OCI-LY3 (cell line): ENCODE measurements around the gene RUNX2.

Source experiments
- H2AFZ ChIP-seq: fragments of 200-600, 300-600 bp; shearing (Covaris generic); 2 replicates; pipeline ENCODE4 v1.6.0; 2014; ENCODE audit warnings: antibody characterized with exemption, low read depth, low read length
- H3K27ac ChIP-seq: fragments of 200-600, 300-600 bp; sonication (generic); 2 replicates; pipeline ENCODE4 v1.5.1; 2014; ENCODE audit warnings: mild to moderate bottlenecking, low read length, moderate library complexity, mixed read lengths
- H3K27me3 ChIP-seq: fragments of 200-600, 300-600 bp; sonication (generic); 2 replicates; pipeline ENCODE4 v1.6.1; 2014; ENCODE audit warnings: low read depth, low read length, mixed read lengths
- H3K36me3 ChIP-seq: fragments of 200-600, 300-600 bp; sonication (generic); replicated peaks from 2 replicates; pipeline ENCODE3; 2014; ENCODE audit warnings: low read depth, low read length, mixed read lengths
- H3K4me1 ChIP-seq: fragments of 300-600, 200-600 bp; sonication (generic); 2 replicates; pipeline ENCODE4 v1.6.1; 2014; ENCODE audit warnings: low read length, mixed read lengths
- H3K4me2 ChIP-seq: fragments of 200-600, 300-600 bp; sonication (generic); 2 replicates; pipeline ENCODE4 v1.6.1; 2014; ENCODE audit warnings: low read length, mixed read lengths
- H3K4me3 ChIP-seq: fragments of 300-600, 200-600 bp; sonication (generic); 2 replicates; pipeline ENCODE4 v1.5.1; 2014; ENCODE audit warnings: antibody characterized with exemption, mild to moderate bottlenecking, low read length, moderate library complexity
- H3K79me2 ChIP-seq: fragments of 300-600, 200-600 bp; shearing (Covaris generic); 2 replicates; pipeline ENCODE4 v1.6.1; 2014; ENCODE audit warnings: mild to moderate bottlenecking, low read length, mixed read lengths
- H3K9ac ChIP-seq: fragments of 300-600, 200-600 bp; shearing (Covaris generic); 2 replicates; pipeline ENCODE4 v1.6.0; 2014; ENCODE audit warnings: mild to moderate bottlenecking, low read length, moderate library complexity
- H3K9me3 ChIP-seq: fragments of 200-600, 300-600 bp; shearing (Covaris generic); 2 replicates; pipeline ENCODE4 v1.6.1; 2014; ENCODE audit warnings: low read length, mixed read lengths; ENCODE audit not compliant: insufficient read depth
- H4K20me1 ChIP-seq: fragments of 200-600, 300-600 bp; sonication (generic); 2 replicates; pipeline ENCODE4 v1.6.1; 2016; ENCODE audit warnings: low read length, mixed read lengths; ENCODE audit not compliant: insufficient read depth
- CTCF ChIP-seq: fragments of 200-600, 300-600 bp; sonication (generic); IDR thresholded peaks from 2 replicates; pipeline ENCODE4 v1.5.1; 2014; ENCODE audit warnings: antibody characterized with exemption, low read length, low read depth
- EZH2phosphoT487 ChIP-seq: fragments of 200-600 bp; shearing (Covaris generic); IDR thresholded peaks from 2 replicates; pipeline ENCODE4 v1.6.1; 2018; ENCODE audit warnings: antibody characterized with exemption, mixed run types, low read depth

Gene RUNX2

GRCh38 chr6:45467853-45468252 lies 139.7 kb downstream of the RUNX2 start:
- no peaks in the 10 kb centered on the region for H3K9me3 ChIP-seq
- no peak for TF ChIP-seq EZH2phosphoT487
- TF ChIP-seq CTCF = no peak
- no peak overlapping the region for H3K4me2 ChIP-seq
- H3K4me1 ChIP-seq = peaks cover 2% of the 10 kb centered on the region
- H3K27me3 ChIP-seq = peaks cover 75% of the 10 kb centered on the region
- H4K20me1 ChIP-seq = no peaks in the 10 kb centered on the region
- no peak overlapping the region for H2AFZ ChIP-seq
- H3K9ac ChIP-seq = no peak overlapping the region
- no peaks in the 10 kb centered on the region for H3K79me2 ChIP-seq
- no peak overlapping the region for H3K4me3 ChIP-seq
- H3K27ac ChIP-seq = no peak overlapping the region
- H3K36me3 ChIP-seq = no peaks in the 10 kb centered on the region

GRCh38 chr6:45469663-45470062 lies 141.5 kb downstream of the RUNX2 start:
- Histone ChIP-seq H3K4me2 (no peak overlapping the region), H4K20me1 (no peaks in the 10 kb centered on the region), H3K9me3 (no peaks in the 10 kb centered on the region), H3K27me3 (peaks cover 76% of the 10 kb centered on the region), H3K36me3 (no peaks in the 10 kb centered on the region), H3K4me3 (no peak overlapping the region), H3K9ac (no peak overlapping the region), H2AFZ (no peak overlapping the region), H3K79me2 (no peaks in the 10 kb centered on the region), H3K27ac (no peak overlapping the region), H3K4me1 (peaks cover 9% of the 10 kb centered on the region)
- TF ChIP-seq CTCF = no peak

GRCh38 chr6:45470131-45470738 lies 142.1 kb downstream of the RUNX2 start:
- H3K79me2 ChIP-seq = no peaks in the 10 kb centered on the region
- H3K4me1 ChIP-seq = peaks cover 9% of the 10 kb centered on the region
- no peaks in the 10 kb centered on the region for H3K36me3 ChIP-seq
- H3K4me3 ChIP-seq = no peak overlapping the region
- no peak overlapping the region for H3K4me2 ChIP-seq
- no peaks in the 10 kb centered on the region for H3K9me3 ChIP-seq
- H2AFZ ChIP-seq = no peak overlapping the region
- peaks cover 77% of the 10 kb centered on the region for H3K27me3 ChIP-seq
- no peaks in the 10 kb centered on the region for H4K20me1 ChIP-seq
- H3K27ac ChIP-seq = no peak overlapping the region
- H3K9ac ChIP-seq = no peak overlapping the region
- TF ChIP-seq CTCF (no peak), EZH2phosphoT487 (no peak)

- Histone ChIP-seq H3K4me2 (no peak overlapping the region), H3K9ac (no peak overlapping the region), H3K27me3 (peaks cover 91% of the 10 kb centered on the region), H2AFZ (no peak overlapping the region), H3K27ac (no peak overlapping the region), H3K36me3 (no peaks in the 10 kb centered on the region), H3K4me1 (peaks cover 15% of the 10 kb centered on the region), H3K4me3 (no peak overlapping the region), H3K79me2 (no peaks in the 10 kb centered on the region), H4K20me1 (0 out of 2 replicates have a peak, but pooled peaks cover 4% of the 10 kb centered on the region), H3K9me3 (no peaks in the 10 kb centered on the region)
- TF ChIP-seq EZH2phosphoT487 (no peak), CTCF (no peak)
Measured at GRCh38 chr6:45472382-45472781, 144.3 kb downstream of the RUNX2 start.
